GM19455 (cell line): ENCODE data around the gene TMEFF1.

Experiments
- ATAC-seq: cut with Tn5 transposase; IDR thresholded peaks from one replicate; pipeline ENCODE4 v1.9.1; 2021; ENCODE audit not compliant: unreplicated experiment

Gene TMEFF1

GRCh38 chr9:100445903-100446549 is 26.9 kb upstream of the TMEFF1 start:
- no peak for ATAC-seq

DNA sequence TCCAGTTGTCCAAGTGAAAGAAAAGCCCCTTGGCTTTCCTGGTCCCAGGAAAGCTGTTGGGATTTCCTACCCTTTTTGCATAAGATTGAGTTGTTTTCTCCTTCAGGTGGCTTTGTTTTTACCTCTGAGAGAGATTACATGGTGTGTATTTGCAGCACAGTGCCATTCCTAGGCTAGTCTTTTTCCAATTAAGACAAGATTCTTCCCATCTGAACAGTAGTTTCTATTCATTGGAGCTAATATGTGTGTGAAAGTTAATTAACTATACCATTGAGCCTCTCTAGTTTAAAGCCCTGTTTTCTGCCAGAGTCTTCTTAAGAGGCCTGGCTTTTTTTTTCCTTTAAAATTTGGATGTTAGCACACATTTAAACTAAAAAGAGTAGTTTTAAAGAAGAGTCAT is 25.9 kb upstream of the TMEFF1 start:
- ATAC-seq = no peak

GRCh38 chr9:100448266-100448665 is 24.7 kb upstream of the TMEFF1 start:
- ATAC-seq = no peak

DNA sequence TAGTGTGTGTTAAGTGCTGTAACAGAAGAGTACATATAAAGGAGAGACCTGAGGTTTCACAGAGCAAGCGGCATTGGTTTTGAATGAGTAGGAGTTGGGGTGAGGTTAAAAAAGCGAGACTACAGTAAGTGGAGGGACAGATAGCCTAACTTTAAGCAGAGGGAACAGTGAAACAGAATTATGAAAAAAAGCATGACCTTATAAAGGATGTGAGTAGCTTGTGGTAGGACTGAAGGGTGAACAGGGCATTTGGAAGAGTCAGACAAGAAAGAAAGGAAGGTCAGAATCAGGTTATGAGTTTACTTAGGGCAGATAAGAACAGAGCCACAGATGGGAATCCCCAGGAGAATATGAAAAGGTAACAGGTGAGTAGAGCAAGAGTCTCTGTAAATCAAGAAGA is 23.5 kb upstream of the TMEFF1 start:
- ATAC-seq = no peak

DNA sequence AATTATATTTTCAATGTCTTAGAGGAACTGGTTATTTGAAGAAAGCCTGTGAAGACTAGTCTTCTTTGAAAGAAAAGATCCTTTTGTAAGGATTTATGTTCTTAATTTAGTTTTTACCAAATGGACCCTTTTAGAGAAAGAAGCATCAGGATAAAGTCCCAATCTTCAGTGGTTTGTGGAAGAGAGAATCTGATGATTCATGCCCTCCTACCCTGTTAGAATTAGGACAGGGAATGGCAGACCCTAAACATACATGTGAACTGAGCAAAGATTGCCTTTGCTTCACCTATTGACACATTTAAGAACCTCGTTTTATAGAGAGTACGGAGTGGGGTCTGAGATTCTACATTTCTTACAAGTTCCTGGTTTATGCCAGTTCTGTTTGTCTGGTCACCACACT is 20.1 kb upstream of the TMEFF1 start:
- ATAC-seq = no peak

DNA sequence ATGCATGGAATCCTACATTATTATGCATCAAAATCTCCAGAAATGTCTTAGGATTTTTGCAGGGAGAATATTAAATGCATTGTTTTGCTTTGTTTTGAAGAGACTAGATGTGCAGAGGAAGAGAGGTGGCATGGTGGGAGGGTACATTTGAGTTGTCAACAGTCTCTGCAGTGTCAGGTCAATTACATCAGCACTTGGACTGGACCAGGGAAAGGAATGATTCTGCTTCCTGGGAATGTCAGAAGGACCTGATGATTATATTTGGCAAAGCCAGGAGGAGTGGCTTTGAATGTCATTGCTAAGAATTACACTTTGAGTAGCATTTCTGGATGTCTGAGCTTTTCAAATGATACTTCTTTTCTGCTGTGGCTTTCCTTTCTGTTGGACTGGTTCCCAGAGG is 17.5 kb upstream of the TMEFF1 start:
- no peak for ATAC-seq

DNA sequence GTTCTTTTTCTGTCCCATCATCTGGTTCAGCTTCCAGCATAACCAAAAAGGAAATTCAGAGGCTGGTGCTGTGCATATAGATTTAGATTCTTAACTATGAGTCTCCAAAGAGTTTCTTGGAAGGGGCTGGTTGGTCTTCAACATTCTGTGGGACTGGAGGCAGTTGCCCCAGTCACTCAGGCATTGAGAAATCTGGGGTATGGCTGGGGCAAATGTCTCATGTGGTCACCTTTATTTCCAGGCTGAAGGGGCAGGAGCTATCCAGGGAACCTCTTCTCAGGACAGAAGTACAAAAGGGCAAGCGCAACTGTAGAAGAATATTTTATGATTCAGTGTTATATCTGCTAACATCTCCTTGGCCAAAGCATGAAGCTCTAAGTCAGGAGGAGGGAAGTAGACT is 15.4 kb upstream of the TMEFF1 start:
- ATAC-seq = no peak

GRCh38 chr9:100459963-100460362 is 13.0 kb upstream of the TMEFF1 start:
- no peak for ATAC-seq

- no peak for ATAC-seq
These were observed 7.7 kb upstream of the TMEFF1 start for GRCh38 chr9:100465274-100465673.

- ATAC-seq = no peak
These were observed 7.2 kb upstream of the TMEFF1 start for GRCh38 chr9:100465761-100466160.

DNA sequence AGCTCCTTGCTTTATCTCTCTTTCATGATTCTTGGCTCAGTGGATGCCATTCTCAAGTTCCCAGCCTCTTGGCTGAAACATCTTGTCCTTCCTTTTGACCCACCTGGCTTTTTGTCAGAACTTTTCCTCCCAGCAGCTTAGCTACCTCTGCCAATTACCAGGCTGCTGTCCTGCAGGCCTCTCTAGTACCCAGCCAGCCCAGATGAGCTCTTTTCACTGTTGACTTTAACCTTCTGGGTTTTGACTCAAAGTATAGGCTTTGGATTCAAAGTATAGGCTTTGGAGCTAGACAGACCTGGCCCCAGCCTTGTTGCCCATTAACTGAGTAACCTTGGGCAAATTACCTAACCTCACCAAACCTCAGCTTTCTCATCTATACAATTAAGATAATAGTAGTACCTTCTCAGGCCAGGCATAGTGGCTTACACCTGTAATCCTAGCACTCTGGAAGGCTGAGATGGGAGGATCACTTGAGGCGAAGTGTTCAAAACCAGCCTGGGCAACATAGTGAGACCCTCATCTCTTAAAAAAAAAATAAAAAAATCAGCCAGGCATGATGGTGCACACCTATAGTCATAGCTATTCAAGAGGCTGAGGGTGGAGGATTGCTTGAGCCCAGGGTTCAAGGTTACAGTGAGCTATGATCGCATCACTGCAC is 6.6 kb upstream of the TMEFF1 start:
- no peak for ATAC-seq

- ATAC-seq = no peak
These were observed 6.1 kb upstream of the TMEFF1 start for GRCh38 chr9:100466829-100467221.

- no peak for ATAC-seq
These were observed 4.9 kb upstream of the TMEFF1 start for GRCh38 chr9:100468041-100468440.

DNA sequence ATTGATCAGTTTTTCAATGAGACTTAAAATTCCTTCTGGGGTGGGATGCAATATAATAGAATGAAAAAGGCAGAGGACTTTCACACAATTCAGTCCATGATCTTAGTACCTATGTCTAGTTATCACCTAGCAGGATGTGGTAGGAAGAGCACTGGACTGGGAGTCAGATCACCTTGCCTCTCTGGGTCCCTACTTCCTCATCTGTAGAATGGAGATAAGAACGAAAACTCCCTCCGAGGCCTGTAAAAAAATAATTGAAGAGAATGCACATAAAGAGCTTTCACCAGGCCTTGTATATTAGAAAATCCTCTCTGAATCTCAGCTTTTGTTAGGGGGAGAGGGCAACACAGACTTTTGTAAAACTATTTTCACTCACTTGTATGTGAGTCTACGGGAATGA is 681 bp upstream of the TMEFF1 start:
- no peak for ATAC-seq

- peak; percentile 74 for ATAC-seq
These were observed 530 bp downstream of the TMEFF1 start for GRCh38 chr9:100473276-100474081.

GRCh38 chr9:100474082-100474923 is 1.4 kb downstream of the TMEFF1 start:
- ATAC-seq = no peak

GRCh38 chr9:100474924-100475276 is 2.0 kb downstream of the TMEFF1 start:
- ATAC-seq = no peak

DNA sequence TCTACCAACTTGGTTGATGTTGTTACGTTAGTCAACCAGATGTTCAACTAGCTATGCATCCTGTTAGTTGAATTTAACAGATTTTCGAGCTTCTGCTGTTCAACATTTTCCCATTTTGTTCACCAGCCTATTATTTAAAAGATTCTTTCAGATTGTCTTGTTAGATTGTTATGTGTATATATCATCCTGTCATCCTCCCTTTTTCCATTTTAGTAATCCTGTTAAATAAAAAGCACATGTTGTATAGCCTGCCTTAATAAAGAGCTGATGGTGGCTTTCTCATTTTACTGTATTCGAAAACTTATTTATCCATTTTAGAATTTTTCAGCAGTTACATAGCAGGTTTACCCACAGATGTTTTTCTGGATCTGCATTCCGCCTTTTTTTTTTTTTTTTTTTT is 4.3 kb downstream of the TMEFF1 start:
- no peak for ATAC-seq

- ATAC-seq = no peak
These were observed 5.2 kb downstream of the TMEFF1 start for GRCh38 chr9:100478192-100478591.

DNA sequence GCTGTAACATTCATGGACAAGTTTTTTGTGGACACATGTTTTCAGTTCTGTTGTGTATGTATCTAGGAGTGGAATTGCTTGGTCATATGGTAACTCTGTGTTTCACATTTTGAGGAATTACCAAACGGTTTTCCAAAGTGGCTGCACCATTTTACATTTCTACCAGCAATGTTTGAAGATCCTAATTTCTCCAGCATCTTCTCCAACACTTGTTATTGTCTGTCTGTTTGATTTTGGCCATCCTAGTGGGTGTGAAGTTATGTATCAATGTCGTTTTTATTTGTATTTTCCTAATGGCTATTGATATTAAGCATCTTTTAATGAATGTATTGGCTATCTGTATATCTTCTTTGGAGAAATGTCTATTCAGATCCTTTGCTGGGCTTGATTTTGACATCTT is 6.9 kb downstream of the TMEFF1 start:
- ATAC-seq = no peak

GRCh38 chr9:100485196-100485595 is 12.2 kb downstream of the TMEFF1 start:
- no peak for ATAC-seq
